Measurements from ENCODE around the gene HPF1.
"Not testable (repeated sequence)": the region's sequence is repeated elsewhere in the genome, so short reads cannot be mapped to it uniquely, and the experiment has no call there.

Gene HPF1

GRCh38 chr4:169757575-169758184 is at the start of gene HPF1:
HPF1 (minus strand) TSS chr4:169757944; CDS start chr4:169757877, 67 bp downstream.
- in situ Hi-C loops (cut with MboI; ENCODE audit: low sequenced_read_pairs) = no loop called here

GRCh38 chr4:169806770-169807169 is 49.0 kb upstream of the HPF1 start:
- in situ Hi-C loops (cut with MboI; ENCODE audit: low sequenced_read_pairs) = not testable (repeated sequence)

GRCh38 chr4:169803413-169803812 is 45.7 kb upstream of the HPF1 start:
- in situ Hi-C loops (cut with MboI; ENCODE audit: low sequenced_read_pairs) = no loop called here

GRCh38 chr4:169802873-169803272 is 45.1 kb upstream of the HPF1 start:
- in situ Hi-C loops (cut with MboI; ENCODE audit: low sequenced_read_pairs) = no loop called here

GRCh38 chr4:169800541-169800940 is 42.8 kb upstream of the HPF1 start:
- in situ Hi-C loops (cut with MboI; ENCODE audit: low sequenced_read_pairs) = no loop called here

GRCh38 chr4:169799260-169799659 is 41.5 kb upstream of the HPF1 start:
- in situ Hi-C loops (cut with MboI; ENCODE audit: low sequenced_read_pairs) = no loop called here

GRCh38 chr4:169795585-169795984 is 37.8 kb upstream of the HPF1 start:
- in situ Hi-C loops (cut with MboI; ENCODE audit: low sequenced_read_pairs) = no loop called here

- in situ Hi-C loops (cut with MboI; ENCODE audit: low sequenced_read_pairs) = no loop called here
Observed at GRCh38 chr4:169791527-169792156, 33.9 kb upstream of the HPF1 start.

GRCh38 chr4:169791062-169791461 is 33.3 kb upstream of the HPF1 start:
- in situ Hi-C loops (cut with MboI; ENCODE audit: low sequenced_read_pairs) = no loop called here

- in situ Hi-C loops (cut with MboI; ENCODE audit: low sequenced_read_pairs) = no loop called here
Observed at GRCh38 chr4:169774466-169775445, 17.0 kb upstream of the HPF1 start.

- in situ Hi-C loops (cut with MboI; ENCODE audit: low sequenced_read_pairs) = no loop called here
Observed at GRCh38 chr4:169773889-169774288, 16.1 kb upstream of the HPF1 start.

GRCh38 chr4:169771556-169772080 is 13.9 kb upstream of the HPF1 start:
- in situ Hi-C loops (cut with MboI; ENCODE audit: low sequenced_read_pairs) = not testable (repeated sequence)

- in situ Hi-C loops (cut with MboI; ENCODE audit: low sequenced_read_pairs) = no loop called here
Observed at GRCh38 chr4:169770416-169770815, 12.7 kb upstream of the HPF1 start.

- in situ Hi-C loops (cut with MboI; ENCODE audit: low sequenced_read_pairs) = no loop called here
Observed at GRCh38 chr4:169768385-169768784, 10.6 kb upstream of the HPF1 start.

GRCh38 chr4:169766741-169767140 is 9.0 kb upstream of the HPF1 start:
- in situ Hi-C loops (cut with MboI; ENCODE audit: low sequenced_read_pairs) = no loop called here

GRCh38 chr4:169765835-169766234 is 8.1 kb upstream of the HPF1 start:
- in situ Hi-C loops (cut with MboI; ENCODE audit: low sequenced_read_pairs) = no loop called here

GRCh38 chr4:169761846-169762245 is 4.1 kb upstream of the HPF1 start:
- in situ Hi-C loops (cut with MboI; ENCODE audit: low sequenced_read_pairs) = no loop called here

- in situ Hi-C loops (cut with MboI; ENCODE audit: low sequenced_read_pairs) = no loop called here
Observed at GRCh38 chr4:169758401-169758962, 738 bp upstream of the HPF1 start.

- in situ Hi-C loops (cut with MboI; ENCODE audit: low sequenced_read_pairs) = no loop called here
Observed at GRCh38 chr4:169756971-169757574, 671 bp downstream of the HPF1 start.

GRCh38 chr4:169745291-169745690 is 12.5 kb downstream of the HPF1 start:
- in situ Hi-C loops (cut with MboI; ENCODE audit: low sequenced_read_pairs) = no loop called here

GRCh38 chr4:169744601-169745000 is 13.1 kb downstream of the HPF1 start:
- in situ Hi-C loops (cut with MboI; ENCODE audit: low sequenced_read_pairs) = no loop called here
